Activated naive CD4-positive, alpha-beta T cell treated with anti-CD3 and anti-CD28 coated beads, Interleukin-2, amount 50 U/mL, for 72 hours (primary cell): ENCODE results near the gene RPP25L. TPM values are rescaled to one million over a fixed set of nuclear protein-coding genes. Genes with fewer than 3 reads are reported as not detected.
A peak's percentile ranks its signal among the peaks of the same experiment; 100 is the strongest.

Source experiments
- ATAC-seq, 2 donors: fragments of 150-1000 bp; cut with Tn5 transposase; 2 replicates each; pipeline ENCODE4 v1.10.0; 2021; ENCODE audit warnings: mild to moderate bottlenecking in 2 of 2, moderate library complexity in 2 of 2
- DNase-seq, 2 donors: peaks; one replicate each; pipeline ENCODE4 v3.0.0; 2021 to 2022; ENCODE audit warnings: low spot score in 2 of 2
- H3K27ac Mint-ChIP-seq, 2 donors: one replicate each; pipeline ENCODE4 v1.8.0; 2022; ENCODE audit warnings: mild to moderate bottlenecking in 2 of 2, mixed read lengths in 2 of 2
- H3K36me3 Mint-ChIP-seq, 2 donors: one replicate each; pipeline ENCODE4 v1.8.0; 2022; ENCODE audit warnings: mixed read lengths in 2 of 2
- H3K9me3 Mint-ChIP-seq, 2 donors: one replicate each; pipeline ENCODE4 v1.8.0; 2022; ENCODE audit warnings: mixed read lengths in 2 of 2
- total RNA-seq, 2 donors: library from RNA; stranded (reverse); gene quantifications; one replicate each; pipeline ENCODE4 v1.2.3, GENCODE V29; 2022

Gene RPP25L
- total RNA-seq, 2 donors from 2014 or later: 19.1 to 36.2 TPM

GRCh38 chr9:34568774-34569173 lies 43.1 kb downstream of the RPP25L start:
- no peak for ATAC-seq
- no peaks in the 10 kb centered on the region for H3K36me3 Mint-ChIP-seq
- no peak for DNase-seq
- H3K9me3 Mint-ChIP-seq: no peaks in the 10 kb centered on the region
- no peak overlapping the region for H3K27ac Mint-ChIP-seq

GRCh38 chr9:34568133-34568532 lies 43.8 kb downstream of the RPP25L start:
- DNase-seq (no peak), ATAC-seq (no peak)
- Mint-ChIP-seq H3K36me3 (no peaks in the 10 kb centered on the region), H3K27ac (no peak overlapping the region), H3K9me3 (no peaks in the 10 kb centered on the region)

- DNase-seq (no peak), ATAC-seq (no peak)
- Mint-ChIP-seq H3K27ac (no peak overlapping the region), H3K9me3 (no peaks in the 10 kb centered on the region), H3K36me3 (no peaks in the 10 kb centered on the region)
Observed at GRCh38 chr9:34566972-34567371, 44.9 kb downstream of the RPP25L start.

GRCh38 chr9:34566322-34566721 lies 45.6 kb downstream of the RPP25L start:
- no peaks in the 10 kb centered on the region for H3K9me3 Mint-ChIP-seq
- no peaks in the 10 kb centered on the region for H3K36me3 Mint-ChIP-seq
- no peak overlapping the region for H3K27ac Mint-ChIP-seq
- no peak for ATAC-seq
- DNase-seq: no peak

GRCh38 chr9:34565856-34566255 lies 46.0 kb downstream of the RPP25L start:
- DNase-seq (no peak), ATAC-seq (no peak)
- Mint-ChIP-seq H3K36me3 (no peaks in the 10 kb centered on the region), H3K27ac (no peak overlapping the region), H3K9me3 (no peaks in the 10 kb centered on the region)

- no peak for DNase-seq
- no peak for ATAC-seq
- no peaks in the 10 kb centered on the region for H3K9me3 Mint-ChIP-seq
- H3K36me3 Mint-ChIP-seq: no peaks in the 10 kb centered on the region
- H3K27ac Mint-ChIP-seq: no peak overlapping the region
Observed at GRCh38 chr9:34564617-34565016, 47.3 kb downstream of the RPP25L start.

GRCh38 chr9:34563262-34563661 lies 48.6 kb downstream of the RPP25L start:
- Mint-ChIP-seq H3K36me3 (no peaks in the 10 kb centered on the region), H3K27ac (no peak overlapping the region), H3K9me3 (no peaks in the 10 kb centered on the region)
- ATAC-seq (no peak), DNase-seq (no peak)

GRCh38 chr9:34562135-34562745 lies 49.7 kb downstream of the RPP25L start:
- no peak overlapping the region for H3K27ac Mint-ChIP-seq
- ATAC-seq: no peak
- no peaks in the 10 kb centered on the region for H3K9me3 Mint-ChIP-seq
- no peaks in the 10 kb centered on the region for H3K36me3 Mint-ChIP-seq
- DNase-seq: peak in 1 of 2 donors; percentile 64

- ATAC-seq: no peak
- no peak for DNase-seq
- H3K36me3 Mint-ChIP-seq: no peaks in the 10 kb centered on the region
- H3K9me3 Mint-ChIP-seq: no peaks in the 10 kb centered on the region
- no peak overlapping the region for H3K27ac Mint-ChIP-seq
Observed at GRCh38 chr9:34560599-34561214, 51.2 kb downstream of the RPP25L start.

Other genes with a start within 250 kb of the RPP25L start
- gene MYORG, start 235.2 kb downstream of the RPP25L start, total RNA-seq: 1 to 10 TPM; 2.2 to 4.6 TPM
- gene FAM219A, start 153.5 kb downstream of the RPP25L start, total RNA-seq: 10 to 100 TPM in 1 of 2 donors, 1 to 10 TPM in 1; 9.8 to 15.0 TPM
- under 1 TPM in 1 of 2 donors, not detected in 1; 0.61 TPM for gene DNAI1, start 153.3 kb downstream of the RPP25L start, total RNA-seq
- gene ENHO, start 89.1 kb downstream of the RPP25L start, total RNA-seq: under 1 TPM in 1 of 2 donors, not detected in 1; 0.31 TPM
- gene CNTFR, start 22.4 kb downstream of the RPP25L start, total RNA-seq: under 1 TPM in 1 of 2 donors, not detected in 1; 0.34 TPM
- gene DCTN3, start 8.4 kb upstream of the RPP25L start, total RNA-seq: 100 to 1,000 TPM in 1 of 2 donors, 10 to 100 TPM in 1; 81.0 to 123 TPM
- 1 to 10 TPM in 1 of 2 donors, not detected in 1; 1.6 TPM for gene ARID3C, start 17.0 kb upstream of the RPP25L start, total RNA-seq
- gene SIGMAR1, start 25.7 kb upstream of the RPP25L start, total RNA-seq: 10 to 100 TPM; 41.9 to 63.6 TPM
- gene GALT, start 34.6 kb upstream of the RPP25L start, total RNA-seq: 100 to 1,000 TPM in 1 of 2 donors, 10 to 100 TPM in 1; 63.5 to 104 TPM
- 10 to 100 TPM; 41.8 to 44.2 TPM for gene IL11RA, start 40.1 kb upstream of the RPP25L start, total RNA-seq
- under 1 TPM in 1 of 2 donors, not detected in 1; 0.64 TPM for gene CCL27, start 50.6 kb upstream of the RPP25L start, total RNA-seq
- gene CCL19, start 79.2 kb upstream of the RPP25L start, total RNA-seq: not detected
- not detected for gene CCL21, start 98.0 kb upstream of the RPP25L start, total RNA-seq